Measurements from ENCODE around the gene IGSF9B. TPM values are rescaled to one million over a fixed set of nuclear protein-coding genes. Genes with fewer than 3 reads are reported as not detected.

Gene IGSF9B
- total and polyA plus RNA-seq, 2 donors from 2014 or later, result 0.86 to 10.4 TPM

- Histone ChIP-seq H3K36me3 (ENCODE audit: control insufficient read depth in 2 of 3, insufficient read depth in 3 of 3, low read length in 3 of 3) (no peaks in the 10 kb centered on the region), H3K9me3 (ENCODE audit: control insufficient read depth in 2 of 3, insufficient read depth in 1 of 3, low read length in 3 of 3) (no peaks in the 10 kb centered on the region), H3K4me3 (ENCODE audit: low read length in 3 of 3) (no peak overlapping the region), H3K9ac (ENCODE audit: low read length in 3 of 3) (no peak overlapping the region), H3K27me3 (ENCODE audit: control insufficient read depth, insufficient read depth, low read length) (no peaks in the 10 kb centered on the region), H3K4me1 (ENCODE audit: control insufficient read depth in 2 of 3, insufficient read depth in 2 of 3, low read depth in 1 of 3, low read length in 3 of 3) (no peaks in the 10 kb centered on the region), H3K27ac (ENCODE audit: low read depth in 2 of 2, low read length in 2 of 2) (no peak overlapping the region)
- intact Hi-C loops (cut with DNase I), result no loop called here
- no peak for TF ChIP-seq CTCF (IDR thresholded peaks at IDR 0.05; ENCODE audit: borderline replicate concordance, extremely low read depth, insufficient read depth)
- DNase-seq (no peak), FAIRE-seq (no peak)
Measured at GRCh38 chr11:133978794-133979193, 22.0 kb upstream of the IGSF9B start.

GRCh38 chr11:133977067-133977677, 20.4 kb upstream of the IGSF9B start:
- Histone ChIP-seq H3K9me3 (ENCODE audit: control insufficient read depth in 2 of 3, insufficient read depth in 1 of 3, low read length in 3 of 3) (no peaks in the 10 kb centered on the region), H3K36me3 (ENCODE audit: control insufficient read depth in 2 of 3, insufficient read depth in 3 of 3, low read length in 3 of 3) (no peaks in the 10 kb centered on the region), H3K4me1 (ENCODE audit: control insufficient read depth in 2 of 3, insufficient read depth in 2 of 3, low read depth in 1 of 3, low read length in 3 of 3) (no peaks in the 10 kb centered on the region), H3K4me3 (ENCODE audit: low read length in 3 of 3) (no peak overlapping the region), H3K9ac (ENCODE audit: low read length in 3 of 3) (no peak overlapping the region), H3K27ac (ENCODE audit: low read depth in 2 of 2, low read length in 2 of 2) (no peak overlapping the region), H3K27me3 (ENCODE audit: control insufficient read depth, insufficient read depth, low read length) (no peaks in the 10 kb centered on the region)
- no peak for TF ChIP-seq CTCF (IDR thresholded peaks at IDR 0.05; ENCODE audit: borderline replicate concordance, extremely low read depth, insufficient read depth)
- intact Hi-C loops (cut with DNase I), result no loop called here
- FAIRE-seq (no peak), DNase-seq (no peak)

GRCh38 chr11:133975488-133975849, 18.7 kb upstream of the IGSF9B start:
- Histone ChIP-seq H3K9ac (ENCODE audit: low read length in 3 of 3) (no peak overlapping the region), H3K36me3 (ENCODE audit: control insufficient read depth in 2 of 3, insufficient read depth in 3 of 3, low read length in 3 of 3) (no peaks in the 10 kb centered on the region), H3K27ac (ENCODE audit: low read depth in 2 of 2, low read length in 2 of 2) (no peak overlapping the region), H3K27me3 (ENCODE audit: control insufficient read depth, insufficient read depth, low read length) (no peaks in the 10 kb centered on the region), H3K4me3 (ENCODE audit: low read length in 3 of 3) (no peak overlapping the region), H3K9me3 (ENCODE audit: control insufficient read depth in 2 of 3, insufficient read depth in 1 of 3, low read length in 3 of 3) (no peaks in the 10 kb centered on the region), H3K4me1 (ENCODE audit: control insufficient read depth in 2 of 3, insufficient read depth in 2 of 3, low read depth in 1 of 3, low read length in 3 of 3) (no peaks in the 10 kb centered on the region)
- no peak for TF ChIP-seq CTCF (IDR thresholded peaks at IDR 0.05; ENCODE audit: borderline replicate concordance, extremely low read depth, insufficient read depth)
- intact Hi-C loops (cut with DNase I), result no loop called here
- DNase-seq, result no peak
- no peak for FAIRE-seq

Data from kidney (tissue), 14 donors.